ENCODE results near the gene RBP4. TPM values are rescaled to one million over a fixed set of nuclear protein-coding genes. Genes with fewer than 3 reads are reported as not detected.

RBP4 gene
- total RNA-seq, 2 donors from 2014 or later = 0.64 to 5.3 TPM

- Histone ChIP-seq H3K36me3 (no peaks in the 10 kb centered on the region), H3K27ac (no peak overlapping the region), H3K27me3 (replicated peaks; ENCODE audit: insufficient read depth) (no peaks in the 10 kb centered on the region), H3K4me3 (peak overlapping the region in 1 of 2 donors; percentile 17), H3K4me1 (replicated peaks) (no peaks in the 10 kb centered on the region), H3K9me3 (no peaks in the 10 kb centered on the region)
- no peak for DNase-seq (ENCODE audit: low spot score)
- 12% methylated on average over 7 of the region's 7 CpGs for WGBS
- TF ChIP-seq POLR2AphosphoS5 (IDR thresholded peaks at IDR 0.05) (no peak), CTCF (IDR thresholded peaks at IDR 0.05) (no peak), POLR2A (IDR thresholded peaks at IDR 0.05) (no peak)
- intact Hi-C loops (cut with DNase I) = no loop called here
Measured at GRCh38 chr10:93601774-93602162, 733 bp upstream of the RBP4 start.

- TF ChIP-seq POLR2AphosphoS5 (IDR thresholded peaks at IDR 0.05) (no peak), CTCF (IDR thresholded peaks at IDR 0.05) (no peak), POLR2A (IDR thresholded peaks at IDR 0.05) (no peak)
- Histone ChIP-seq H3K9me3 (no peaks in the 10 kb centered on the region), H3K36me3 (no peaks in the 10 kb centered on the region), H3K27me3 (replicated peaks; ENCODE audit: insufficient read depth) (no peaks in the 10 kb centered on the region), H3K27ac (no peak overlapping the region), H3K4me1 (replicated peaks) (no peaks in the 10 kb centered on the region), H3K4me3 (peak overlapping the region; percentile 17 to 30)
- no peak for DNase-seq (ENCODE audit: low spot score)
- intact Hi-C loops (cut with DNase I) = no loop called here
- WGBS = 18% methylated on average over 36 of the region's 60 CpGs
Measured at GRCh38 chr10:93600446-93601145, 439 bp downstream of the RBP4 start.

GRCh38 chr10:93599778-93600177, 1.3 kb downstream of the RBP4 start:
- 81% methylated on average over 4 of the region's 4 CpGs for WGBS
- no peak overlapping the region for H3K4me3 ChIP-seq
- no peaks in the 10 kb centered on the region for H3K9me3 ChIP-seq
- TF ChIP-seq POLR2A (IDR thresholded peaks at IDR 0.05) = no peak
- DNase-seq (ENCODE audit: low spot score) = no peak
- H3K4me1 ChIP-seq (replicated peaks) = no peaks in the 10 kb centered on the region
- H3K27me3 ChIP-seq (replicated peaks; ENCODE audit: insufficient read depth) = no peaks in the 10 kb centered on the region
- H3K36me3 ChIP-seq = no peaks in the 10 kb centered on the region
- H3K27ac ChIP-seq = no peak overlapping the region
- intact Hi-C loops (cut with DNase I) = no loop called here

- no peaks in the 10 kb centered on the region for H3K4me1 ChIP-seq (replicated peaks)
- H3K27me3 ChIP-seq (replicated peaks; ENCODE audit: insufficient read depth) = no peaks in the 10 kb centered on the region
- 67% methylated on average over 1 of the region's 1 CpG for WGBS
- TF ChIP-seq POLR2AphosphoS5 (IDR thresholded peaks at IDR 0.05) (no peak), CTCF (IDR thresholded peaks at IDR 0.05) (no peak), POLR2A (IDR thresholded peaks at IDR 0.05) (no peak)
- intact Hi-C loops (cut with DNase I) = no loop called here
- H3K4me3 ChIP-seq = no peak overlapping the region
- H3K36me3 ChIP-seq = no peaks in the 10 kb centered on the region
- DNase-seq (ENCODE audit: low spot score) = no peak
- no peaks in the 10 kb centered on the region for H3K9me3 ChIP-seq
- no peak overlapping the region for H3K27ac ChIP-seq
Measured at GRCh38 chr10:93599335-93599734, 1.7 kb downstream of the RBP4 start.

GRCh38 chr10:93598157-93598556, 2.9 kb downstream of the RBP4 start:
- WGBS = 89% methylated on average over 5 of the region's 5 CpGs
- no peak for DNase-seq (ENCODE audit: low spot score)
- Histone ChIP-seq H3K36me3 (no peaks in the 10 kb centered on the region), H3K4me1 (replicated peaks) (no peaks in the 10 kb centered on the region), H3K9me3 (no peaks in the 10 kb centered on the region), H3K27ac (no peak overlapping the region), H3K27me3 (replicated peaks; ENCODE audit: insufficient read depth) (no peaks in the 10 kb centered on the region), H3K4me3 (no peak overlapping the region)
- intact Hi-C loops (cut with DNase I) = no loop called here
- TF ChIP-seq POLR2A (IDR thresholded peaks at IDR 0.05) (no peak), POLR2AphosphoS5 (IDR thresholded peaks at IDR 0.05) (no peak), CTCF (IDR thresholded peaks at IDR 0.05) (no peak)
